Effector CD8-positive, alpha-beta T cell (primary cell): ENCODE data around the gene CPLANE2.
A peak's percentile ranks its signal among the peaks of the same experiment; 100 is the strongest.
"Not testable (repeated sequence)": the region's sequence is repeated elsewhere in the genome, so short reads cannot be mapped to it uniquely, and the experiment has no call there.

Experiments
- DNase-seq: peaks from one replicate; lab custom pipeline; 2025; lab: John Stamatoyannopoulos, UW

CPLANE2 gene

DNA sequence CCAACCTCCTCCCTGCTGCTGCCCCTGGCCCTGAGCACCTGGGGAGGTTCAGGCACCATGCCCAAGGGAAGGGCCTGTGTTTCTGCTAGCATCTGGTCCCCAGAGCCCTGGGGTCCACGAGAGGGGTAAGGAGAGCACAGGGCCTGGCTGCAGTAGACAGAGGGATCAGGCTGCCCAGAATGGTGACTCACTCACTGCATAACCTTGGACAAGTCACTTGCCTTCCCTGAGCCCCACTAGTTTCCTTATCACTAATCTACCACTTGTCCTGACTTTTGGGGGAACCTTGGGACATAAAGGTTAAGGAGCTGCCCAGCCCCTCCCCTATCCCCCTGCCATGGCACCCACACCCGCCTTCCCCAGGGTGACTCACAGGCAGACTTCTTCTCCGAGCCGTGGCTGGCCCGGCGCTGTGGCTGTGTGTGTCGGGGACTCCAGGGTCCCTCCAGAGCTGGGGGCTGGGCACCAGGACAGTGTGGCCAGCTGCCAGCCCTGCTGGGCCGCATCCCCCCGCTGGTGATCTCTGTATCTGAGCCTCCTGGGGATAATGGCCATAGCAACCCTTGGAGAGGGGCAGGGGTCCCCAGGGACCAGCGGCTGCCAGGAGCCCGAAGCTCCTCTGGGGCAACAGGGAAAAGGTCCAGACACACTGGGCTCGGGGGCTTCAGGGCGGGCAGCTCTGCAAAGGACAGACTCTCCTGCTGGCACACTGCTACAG lies 28.6 kb downstream of the CPLANE2 start:
- no peak for DNase-seq

DNA sequence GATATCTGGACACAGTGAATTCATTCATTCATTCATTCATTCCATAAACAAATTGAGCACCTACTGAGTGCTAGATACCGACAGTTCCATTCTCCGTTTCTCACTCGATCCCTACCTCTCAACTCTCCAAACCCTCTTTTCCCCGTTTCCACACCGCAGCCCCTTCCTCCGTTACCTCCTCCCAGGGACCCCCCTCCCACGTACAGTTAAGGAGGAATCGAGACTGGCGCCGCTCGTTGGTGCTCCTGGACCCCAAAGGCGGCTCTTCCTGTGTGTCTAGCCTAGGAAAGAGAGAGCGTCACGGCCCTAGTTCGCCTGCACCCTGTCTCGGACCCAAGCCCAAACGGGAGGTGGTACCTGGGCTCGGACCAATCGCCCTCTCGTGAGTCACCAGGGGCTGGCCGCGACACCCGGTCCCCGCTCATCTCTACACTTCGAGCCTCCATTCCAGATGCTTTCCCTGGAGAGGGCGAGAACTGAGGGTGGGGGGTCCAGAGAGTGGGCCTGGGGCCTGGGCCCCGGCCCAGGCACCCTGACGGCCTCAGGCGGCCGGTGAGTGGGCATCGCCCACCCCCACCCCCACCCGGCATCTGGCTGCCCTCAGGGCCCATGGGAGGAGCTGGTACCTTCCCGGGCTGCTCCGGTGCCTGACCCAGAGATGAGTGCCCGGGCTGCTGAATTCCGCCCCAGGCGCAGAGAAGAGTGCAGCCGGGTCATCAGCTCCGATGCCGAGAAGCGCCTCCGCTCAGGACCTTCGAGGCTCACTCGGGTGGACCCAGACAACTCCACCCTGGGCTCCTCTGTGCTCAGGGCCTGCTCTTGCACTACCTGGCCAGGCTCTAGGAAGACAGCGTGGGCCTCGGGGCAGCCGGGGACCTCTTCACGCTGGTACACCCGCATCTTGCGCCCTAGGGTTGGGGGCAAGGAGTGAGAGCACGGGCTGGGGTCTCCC lies 29.4 kb downstream of the CPLANE2 start:
- DNase-seq, result no peak

DNA sequence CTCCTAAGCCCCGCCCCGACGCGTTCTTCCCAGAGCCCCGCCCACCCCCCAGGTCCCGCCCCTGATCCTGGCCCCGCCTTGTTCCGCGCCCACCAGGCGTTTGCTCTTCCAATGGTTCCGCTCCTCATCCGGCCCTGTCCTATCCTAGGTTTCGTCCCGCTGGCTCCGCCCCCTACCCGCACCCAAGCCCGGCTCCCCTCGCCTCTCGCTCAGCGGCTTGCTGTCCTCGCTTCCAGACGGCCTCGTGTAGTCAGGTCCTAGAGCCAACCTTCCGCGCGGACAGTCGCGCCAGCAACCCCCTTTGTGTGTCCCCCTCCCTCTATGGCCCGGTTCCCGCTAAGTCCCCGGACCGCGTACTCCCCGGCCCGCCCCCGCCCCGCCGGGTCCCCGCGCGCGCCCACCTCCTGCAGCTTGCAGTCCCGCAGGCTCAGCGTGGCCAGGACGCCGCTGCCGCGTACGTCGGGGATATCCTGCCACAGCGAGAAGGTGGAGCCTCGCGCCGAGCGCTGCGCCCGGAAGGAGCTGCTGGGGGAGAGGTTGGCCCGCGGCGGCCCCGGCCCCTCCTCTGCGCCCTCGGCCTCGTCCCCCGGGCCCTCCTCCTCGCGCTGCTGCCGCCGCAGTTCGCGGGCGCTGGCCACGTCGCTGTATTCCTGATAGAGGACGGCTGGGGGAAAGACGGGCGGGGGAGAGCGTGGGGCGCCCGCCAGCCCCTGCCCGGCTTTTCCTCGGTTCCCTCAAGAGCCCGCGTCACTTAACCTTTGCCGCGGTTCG lies 30.3 kb downstream of the CPLANE2 start:
- DNase-seq, result peak; percentile 84

DNA sequence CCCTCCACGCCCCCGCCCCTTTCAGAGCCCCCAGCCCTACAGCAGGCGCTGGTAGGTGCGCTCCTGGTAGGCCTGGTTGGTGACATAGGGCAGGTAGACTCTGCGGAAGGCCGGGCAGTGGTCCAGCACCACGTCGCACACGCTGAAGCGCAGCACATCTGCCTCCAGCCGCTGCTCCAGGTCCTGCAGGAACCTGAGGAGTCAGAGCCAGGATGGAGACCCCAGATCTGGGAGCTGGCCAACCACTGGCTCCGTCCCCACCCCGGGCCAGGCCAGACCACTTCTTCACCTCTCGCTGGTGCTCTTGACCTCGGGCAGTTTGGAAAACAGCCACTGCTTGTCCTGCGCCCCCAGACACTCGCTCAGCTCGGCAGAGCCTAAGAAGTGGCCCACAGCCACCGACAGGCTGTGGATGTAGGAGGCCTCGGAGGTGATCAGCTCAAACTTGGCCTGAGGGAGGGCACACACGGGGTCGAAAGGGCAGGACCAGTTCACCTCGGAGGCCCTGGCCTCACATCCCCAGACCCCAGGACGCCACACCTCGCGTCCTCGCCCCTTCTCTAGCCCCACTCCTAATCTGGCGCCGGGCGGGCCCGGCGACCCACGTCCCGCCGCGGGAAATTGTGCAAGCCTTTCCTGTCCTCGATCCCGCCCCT lies 31.0 kb downstream of the CPLANE2 start:
- no peak for DNase-seq

DNA sequence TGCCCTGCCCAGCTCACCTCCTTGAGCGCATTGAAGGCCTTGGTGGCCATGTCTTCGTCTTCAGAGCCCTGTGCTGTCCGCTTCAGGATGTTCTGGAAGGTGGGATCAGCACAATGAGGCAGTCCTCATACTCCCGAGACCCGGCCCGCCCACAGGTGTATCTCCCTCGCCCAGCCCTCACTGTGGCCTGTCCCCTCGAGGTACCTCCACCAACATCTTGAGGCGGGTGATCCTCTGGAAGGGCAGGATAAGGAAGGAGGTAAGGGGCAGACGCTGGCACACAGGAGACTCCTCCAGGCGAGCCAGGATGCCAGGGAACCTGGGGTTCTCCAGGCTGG lies 31.7 kb downstream of the CPLANE2 start:
- no peak for DNase-seq

DNA sequence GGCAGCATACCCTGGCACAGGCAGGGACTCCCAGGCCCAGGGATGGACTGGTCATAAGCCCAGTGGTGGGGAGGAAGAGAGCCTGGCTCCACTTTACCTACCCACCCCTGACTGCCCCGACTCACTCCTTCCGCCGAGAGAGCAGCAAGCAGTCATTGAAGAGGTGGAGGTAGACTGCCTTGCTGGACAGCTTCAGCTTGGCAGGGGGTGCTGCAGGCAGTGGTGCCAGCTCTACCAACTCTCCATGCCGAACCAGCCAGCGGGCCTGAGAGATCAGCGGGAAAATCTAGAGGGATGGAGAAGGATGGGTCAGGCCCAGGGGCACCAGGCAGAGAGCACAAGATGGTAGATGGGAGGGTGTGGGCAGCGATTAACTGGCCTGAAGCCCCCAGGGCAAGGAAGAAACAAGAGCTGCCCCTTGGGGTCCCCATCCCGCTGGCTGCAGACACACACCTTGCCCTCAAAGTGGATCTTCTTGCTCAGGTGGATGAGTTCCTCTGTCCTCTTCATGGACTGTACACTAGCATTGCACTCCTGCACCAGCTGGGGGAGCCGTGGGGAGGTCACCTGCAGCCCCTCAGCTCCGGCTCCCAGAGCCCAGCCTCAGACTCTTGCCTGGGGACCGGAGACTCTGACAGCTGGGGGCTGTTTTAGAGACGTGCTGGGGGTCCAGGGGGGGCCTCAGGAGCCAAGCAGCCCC lies 32.2 kb downstream of the CPLANE2 start:
- DNase-seq, result no peak

DNA sequence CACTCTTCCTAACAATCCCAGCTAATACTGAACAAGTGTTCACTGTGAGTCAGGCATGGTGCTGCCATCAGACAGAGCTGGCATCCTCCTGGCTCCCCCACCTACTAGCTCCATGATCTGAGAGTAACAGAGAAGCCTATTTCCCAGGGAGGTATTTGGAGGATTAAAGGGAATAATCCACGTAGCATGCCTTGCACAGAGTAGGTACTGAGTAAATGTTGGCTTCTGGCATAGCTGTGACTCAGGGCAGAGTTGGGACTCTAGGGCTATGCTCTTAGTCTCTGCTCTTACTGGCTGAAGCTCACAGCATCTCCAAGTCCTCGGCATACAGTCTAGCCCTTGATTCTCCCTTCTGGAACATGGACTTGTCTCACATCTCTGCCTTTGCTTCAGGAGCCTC lies 32.8 kb downstream of the CPLANE2 start:
- DNase-seq, result no peak

DNA sequence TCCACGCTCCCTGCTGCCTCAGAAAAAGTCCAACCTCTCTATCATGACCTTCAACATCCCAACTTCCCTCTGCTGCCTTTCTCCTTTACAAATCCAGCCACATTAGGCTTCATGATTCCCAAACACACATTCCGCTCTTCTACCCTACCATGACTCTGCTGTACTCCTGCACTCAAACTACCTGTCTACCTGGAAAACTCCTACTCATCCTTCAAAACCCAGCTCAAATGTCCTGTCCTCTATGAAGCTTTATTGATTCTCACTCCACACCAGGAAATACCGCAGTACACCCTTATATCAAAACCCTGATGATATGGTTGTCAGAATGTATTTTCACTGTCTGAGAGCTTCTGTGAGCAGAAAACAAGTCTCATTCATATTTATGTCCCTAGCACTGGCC lies 33.4 kb downstream of the CPLANE2 start:
- no peak for DNase-seq

DNA sequence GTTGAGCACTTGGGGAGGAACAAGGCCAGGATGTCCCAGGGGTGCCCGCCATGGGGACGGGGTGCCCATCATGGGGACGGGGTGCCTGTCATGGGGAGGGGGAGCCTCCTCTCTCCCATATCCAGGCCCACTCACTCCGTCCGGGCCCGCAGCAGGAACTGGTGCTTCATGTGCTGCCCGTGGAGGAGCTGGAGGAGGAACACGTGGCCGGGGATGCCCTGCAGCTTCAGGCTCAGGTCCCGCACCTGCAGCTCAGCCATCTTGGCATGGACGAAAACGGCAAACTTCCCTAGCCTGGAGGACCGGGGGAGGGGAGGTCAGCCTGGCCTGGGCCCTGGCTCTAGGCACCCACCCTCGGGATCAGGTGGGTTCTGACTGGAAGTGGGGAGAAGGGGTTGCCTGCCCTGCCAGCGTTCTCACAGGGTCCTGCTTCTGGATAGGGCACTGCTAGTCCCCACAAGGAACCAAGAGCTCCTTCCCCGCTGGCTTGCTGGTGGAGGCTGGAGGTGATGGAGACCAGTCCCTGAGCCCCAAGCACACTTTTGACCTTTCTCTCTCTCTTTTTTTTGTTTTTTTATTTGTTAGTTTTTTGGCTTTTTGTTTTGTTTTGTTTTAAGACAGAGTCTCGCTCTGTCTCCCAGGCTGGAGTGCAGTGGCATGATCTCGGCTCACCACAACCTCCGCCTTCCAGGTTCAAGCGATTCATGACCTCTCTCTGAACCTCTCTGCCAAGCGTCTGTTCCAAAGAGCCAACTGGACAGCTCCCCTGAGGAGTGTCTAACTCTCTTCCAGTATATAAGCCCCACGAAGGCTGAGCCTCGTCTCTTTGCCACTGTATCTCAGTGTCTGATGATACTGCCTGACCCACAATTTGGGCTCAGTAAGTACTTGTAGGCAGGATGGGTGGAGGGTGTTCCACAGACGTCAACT lies 34.4 kb downstream of the CPLANE2 start:
- no peak for DNase-seq

DNA sequence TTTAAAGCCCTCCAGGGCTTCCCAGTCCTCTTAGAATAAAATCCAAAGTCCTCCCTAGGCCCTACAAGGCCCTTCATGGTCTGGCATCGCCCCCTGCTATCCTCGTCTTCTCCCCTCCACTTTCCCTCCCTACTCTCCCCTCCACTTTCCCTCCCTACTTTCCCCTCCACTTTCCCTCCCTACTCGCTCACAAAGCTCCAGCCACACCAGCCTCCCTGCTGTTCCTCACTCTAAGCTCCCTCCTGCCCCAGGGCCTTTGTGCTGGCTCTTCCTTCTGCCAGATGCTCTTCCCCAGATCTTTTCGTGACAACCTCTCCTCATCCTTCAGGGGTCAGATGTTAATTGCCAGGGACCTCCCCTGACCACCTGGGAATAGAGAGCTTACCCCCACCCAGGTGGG lies 37.3 kb downstream of the CPLANE2 start:
- DNase-seq, result no peak

DNA sequence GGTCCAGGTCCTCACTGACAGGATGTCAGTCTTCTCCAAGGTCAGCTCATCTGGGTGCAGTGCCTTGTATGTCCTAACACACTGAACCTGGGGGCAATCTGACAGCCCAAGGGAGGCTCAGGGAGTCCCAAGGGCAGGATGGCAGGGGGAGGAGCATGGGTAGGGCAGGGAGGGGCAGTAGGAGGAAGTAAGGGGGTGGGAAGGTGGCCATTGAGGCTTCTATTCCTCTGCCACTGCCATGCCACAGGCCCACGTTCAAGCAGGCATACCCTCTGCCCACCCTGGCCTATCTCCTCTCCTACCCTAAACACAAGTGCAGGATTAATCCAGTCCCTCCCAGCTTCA lies 37.9 kb downstream of the CPLANE2 start:
- DNase-seq, result no peak

DNA sequence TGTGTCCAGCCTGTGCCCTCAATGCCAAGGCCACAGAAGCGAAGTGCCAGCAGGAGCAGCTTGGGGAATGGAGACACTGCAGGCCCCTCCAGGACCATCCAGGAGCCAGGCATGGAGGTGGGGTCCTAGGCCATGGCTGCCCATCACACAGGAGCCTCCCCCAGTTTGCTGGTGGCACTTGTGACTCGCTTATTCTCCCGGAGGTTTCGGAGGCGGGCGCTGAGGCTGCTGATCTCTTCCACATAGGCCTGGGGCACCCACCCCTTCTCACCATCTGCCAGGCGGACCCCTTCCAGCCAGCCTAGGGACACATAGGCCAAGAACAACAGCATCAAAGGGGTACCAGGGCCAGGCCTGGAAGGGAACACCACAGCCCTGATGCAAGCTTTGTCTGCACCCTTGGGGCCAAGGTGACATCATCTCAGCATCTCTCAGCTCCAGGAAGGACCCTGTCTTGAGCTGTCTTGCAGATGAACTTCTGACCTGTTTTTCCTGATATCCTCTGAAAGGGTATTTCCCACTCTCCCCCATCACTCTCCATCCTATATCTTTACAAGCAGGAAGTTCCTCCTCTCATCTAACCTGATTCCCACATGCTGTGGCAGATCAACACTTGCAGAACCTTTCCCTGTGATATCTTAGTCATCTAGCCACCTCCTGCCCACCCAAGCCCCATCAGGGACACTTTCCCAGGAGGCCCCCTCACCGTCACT lies 38.4 kb downstream of the CPLANE2 start:
- no peak for DNase-seq

DNA sequence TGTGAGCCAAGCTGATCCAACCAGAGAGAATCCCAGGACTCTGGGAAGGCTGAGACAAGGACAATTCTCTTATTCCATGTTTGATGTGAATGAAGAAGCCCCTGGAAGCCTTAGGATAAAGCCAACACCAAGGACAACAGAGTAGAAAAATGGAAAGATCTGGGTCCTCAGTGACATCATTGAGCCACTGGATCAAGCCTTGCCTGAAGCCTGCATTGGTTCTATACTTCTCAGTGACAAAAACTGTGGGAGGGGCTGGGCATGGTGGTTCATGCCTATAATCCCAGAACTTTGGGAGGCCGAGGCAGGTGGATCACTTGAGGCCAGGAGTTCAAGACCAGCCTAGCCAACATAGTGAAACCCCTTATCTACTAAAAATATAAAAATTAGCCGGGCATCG lies 40.1 kb downstream of the CPLANE2 start:
- DNase-seq, result no peak

DNA sequence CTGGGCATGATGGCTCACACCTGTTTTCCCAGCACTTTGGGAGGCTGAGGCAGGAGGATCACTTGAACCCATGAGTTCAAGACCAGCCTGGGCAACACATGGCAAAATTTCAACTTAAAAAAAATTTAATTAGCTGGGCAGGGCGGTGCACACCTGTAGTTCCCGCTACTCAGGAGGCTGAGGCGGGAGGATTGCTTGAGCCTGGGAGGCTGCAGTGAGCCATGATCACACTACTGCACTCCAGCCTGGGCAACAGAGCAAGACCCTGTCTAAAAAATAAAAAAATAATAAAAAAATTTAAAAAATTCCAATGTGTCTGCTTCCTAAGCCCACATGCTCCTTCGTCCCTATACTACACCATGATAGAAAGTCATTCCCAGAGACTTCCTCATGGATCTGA lies 40.8 kb downstream of the CPLANE2 start:
- not testable (repeated sequence) for DNase-seq

DNA sequence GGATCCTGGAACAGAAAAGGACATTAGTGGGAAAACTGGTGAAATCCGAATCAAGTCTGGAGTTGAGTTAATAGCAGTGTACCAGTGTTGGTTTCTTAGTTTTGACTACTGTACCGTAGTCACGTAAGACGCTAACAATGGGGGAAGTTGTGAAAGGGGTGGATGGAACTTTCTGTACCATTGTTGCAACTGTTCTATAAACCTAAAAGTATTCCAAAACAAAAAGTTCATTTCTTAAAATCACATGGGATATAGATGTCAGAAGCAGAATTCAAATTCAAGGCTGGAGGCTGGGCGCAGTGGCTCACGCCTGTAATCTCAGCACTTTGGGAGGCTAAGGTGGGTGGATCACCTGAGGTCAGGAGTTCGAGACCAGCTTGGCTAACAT lies 41.5 kb downstream of the CPLANE2 start:
- DNase-seq, result no peak

DNA sequence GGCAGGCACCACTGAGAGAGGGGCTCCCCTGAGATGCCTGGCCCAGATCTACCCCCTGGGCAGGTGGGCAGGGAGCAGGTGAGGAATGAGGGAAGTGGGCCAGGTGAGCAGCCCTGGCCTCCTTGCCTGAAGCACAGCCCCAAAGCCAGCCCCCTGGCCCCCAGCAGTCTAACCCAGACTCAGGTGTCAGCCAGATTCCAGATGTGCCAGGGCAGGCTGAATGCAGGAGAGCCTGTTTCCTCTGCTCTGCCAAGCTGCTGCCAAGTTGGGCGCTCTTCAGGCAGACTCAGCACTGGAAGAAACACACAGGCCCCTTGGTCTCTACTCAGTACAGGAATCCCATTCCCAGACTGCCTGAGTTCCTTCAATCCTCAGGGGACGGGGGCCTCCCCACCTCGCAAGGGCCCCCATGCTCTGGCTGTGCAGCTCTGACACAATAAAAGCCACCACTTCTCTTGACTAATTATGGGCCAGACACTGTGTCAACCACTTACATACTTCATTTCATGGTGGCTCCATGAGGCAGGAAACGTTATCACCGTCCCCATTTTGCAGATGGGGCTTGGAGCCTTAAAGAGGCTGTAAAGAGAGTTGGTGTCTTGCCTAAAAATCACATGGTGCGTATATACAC lies 45.0 kb downstream of the CPLANE2 start:
- no peak for DNase-seq

DNA sequence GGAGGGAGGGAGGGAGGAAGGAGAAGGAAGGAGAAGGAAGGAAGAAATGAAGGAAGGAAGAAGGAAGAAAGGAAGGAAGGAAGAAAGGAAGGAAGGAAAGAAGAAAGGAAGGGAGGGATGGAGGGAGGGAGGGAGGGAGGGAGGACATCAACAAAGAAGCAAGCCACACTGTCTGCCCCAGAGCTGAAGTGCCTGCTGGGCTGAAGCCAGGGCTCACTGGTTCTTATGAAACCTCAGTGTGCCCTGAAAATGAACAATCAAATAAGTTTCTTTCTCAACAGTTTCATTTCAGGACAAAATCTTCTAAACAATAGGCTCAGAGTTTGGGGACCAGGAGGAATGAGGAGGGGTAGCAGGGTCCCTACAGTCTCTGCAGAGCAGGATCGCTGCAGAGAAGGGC lies 45.7 kb downstream of the CPLANE2 start:
- DNase-seq, result no peak

DNA sequence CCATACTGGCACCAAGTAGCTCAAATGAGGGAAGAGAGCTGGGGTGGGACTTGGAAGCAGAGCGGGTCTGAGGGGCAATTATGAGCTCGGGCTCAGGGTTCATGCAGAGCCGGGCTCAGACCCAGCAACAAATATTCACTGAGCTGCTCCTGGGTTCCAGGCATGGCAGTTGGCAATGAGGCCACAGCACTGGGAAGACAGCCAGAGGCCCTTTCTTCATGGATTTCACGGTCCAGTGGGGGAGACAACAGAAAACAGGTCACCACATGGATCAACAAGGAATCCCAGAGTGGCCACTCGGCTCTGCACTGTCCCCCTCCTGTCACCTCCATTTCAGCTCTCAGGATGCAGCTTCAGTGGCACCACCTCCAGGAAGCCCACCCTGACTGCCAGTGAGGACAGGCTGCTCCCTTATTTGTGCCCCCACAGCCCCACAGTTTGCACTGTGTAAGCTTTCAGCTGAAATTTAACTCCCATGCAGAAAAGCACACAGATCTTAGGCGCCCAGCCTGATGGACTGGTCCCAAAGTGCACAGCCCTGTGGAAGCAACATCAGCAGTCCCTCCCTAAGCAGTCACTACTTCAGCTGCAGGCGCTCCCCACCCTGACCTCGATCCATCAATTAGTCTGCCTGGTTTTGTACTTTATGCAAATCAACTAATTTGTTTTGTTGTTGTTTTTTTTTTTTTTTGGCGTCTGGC lies 46.9 kb downstream of the CPLANE2 start:
- DNase-seq, result no peak

DNA sequence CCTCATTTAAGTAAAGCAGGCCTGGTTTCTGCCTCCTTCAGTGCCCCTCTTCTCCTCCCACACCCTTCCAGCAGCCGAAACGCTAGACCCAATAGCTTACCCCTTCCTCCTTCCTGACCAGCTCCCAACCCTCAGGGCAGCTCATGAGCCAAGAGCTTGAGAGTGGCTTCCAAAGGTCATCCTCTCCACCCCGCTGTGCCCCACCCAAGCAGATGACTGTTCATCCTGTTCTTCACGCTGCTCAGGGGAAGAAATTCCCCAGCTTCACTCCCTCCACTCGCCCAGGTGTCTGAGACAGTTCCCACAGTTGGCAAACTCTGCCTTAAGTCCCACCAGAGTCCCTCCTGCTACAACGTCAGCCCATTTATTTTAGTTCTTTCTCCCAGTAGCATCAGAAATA lies 48.0 kb downstream of the CPLANE2 start:
- no peak for DNase-seq
